K562 (cell line): ENCODE measurements around the gene RAMAC. TPM values are rescaled to one million over a fixed set of nuclear protein-coding genes. Genes with fewer than 3 reads are reported as not detected.

Experiments
- ATF4 ChIP-seq: fragments of 450-650 bp; formaldehyde crosslinking; IDR thresholded peaks from 2 replicates; pipeline ENCODE4 v1.4.0; 2022; ENCODE audit warnings: mild to moderate bottlenecking, moderate library complexity
- BCL6 ChIP-seq: fragments of 250-450 bp; sonication (Bioruptor Pico); IDR thresholded peaks from 2 replicates; pipeline ENCODE4 v1.4.0; 2020
- CHAMP1 ChIP-seq: fragments of 450-650 bp; IDR thresholded peaks from 2 replicates; pipeline ENCODE4 v1.6.1; 2016; ENCODE audit warnings: mild to moderate bottlenecking
- CSDE1 ChIP-seq, 2 experiments: fragments of 450-650 bp; IDR thresholded peaks; 2 replicates each; pipeline ENCODE4 v1.6.1; 2016; ENCODE audit warnings: mild to moderate bottlenecking in 1 of 2
- E2F6 ChIP-seq, 2 experiments: IDR thresholded peaks; 2 replicates each; pipeline ENCODE4 v1.6.1; 2011; ENCODE audit warnings: borderline replicate concordance in 1 of 2, control low read depth in 1 of 2, low read depth in 1 of 2, low read length in 1 of 2, mild to moderate bottlenecking in 1 of 2, mixed read lengths in 1 of 2, moderate library complexity in 1 of 2; ENCODE audit not compliant: insufficient read depth in 1 of 2, insufficient read length in 1 of 2, poor library complexity in 1 of 2, severe bottlenecking in 1 of 2; ENCODE audit errors: extremely low read depth in 1 of 2
- ELF1 ChIP-seq: fragments of 200-800 bp; sonication (Bioruptor generic); IDR thresholded peaks from 2 replicates; pipeline ENCODE4 v1.6.1; 2016; ENCODE audit warnings: missing genetic modification characterization, missing compliant biosample characterization
- GATA2 ChIP-seq: sonication (generic); formaldehyde crosslinking; IDR thresholded peaks from 2 replicates; pipeline ENCODE4 v1.4.0; 2020; ENCODE audit warnings: mild to moderate bottlenecking, missing genetic modification reagents
- HNRNPLL ChIP-seq: fragments of 200-400 bp; formaldehyde crosslinking; IDR thresholded peaks from 2 replicates; pipeline ENCODE4 v1.6.1; 2017; ENCODE audit warnings: low read length, low read depth, mild to moderate bottlenecking; ENCODE audit not compliant: poor library complexity, severe bottlenecking
- KAT7 ChIP-seq: sonication (generic); formaldehyde crosslinking; IDR thresholded peaks from 2 replicates; pipeline ENCODE4 v1.8.0; 2022; ENCODE audit warnings: missing genetic modification reagents, mild to moderate bottlenecking, borderline replicate concordance
- KLF6 ChIP-seq: fragments of 250-450 bp; sonication (Bioruptor Pico); IDR thresholded peaks from 2 replicates; pipeline ENCODE4 v1.4.0; 2020; ENCODE audit warnings: mild to moderate bottlenecking, moderate library complexity, borderline replicate concordance
- MCM5 ChIP-seq: fragments of 450-650 bp; IDR thresholded peaks from 2 replicates; pipeline ENCODE4 v1.6.1; 2016; ENCODE audit warnings: low read depth
- MXI1 ChIP-seq: IDR thresholded peaks from 2 replicates; pipeline ENCODE4 v1.6.1; 2011; ENCODE audit warnings: low read depth, mild to moderate bottlenecking, improper control_type of control experiment, low read length
- NR4A1 ChIP-seq, 2 experiments: fragments of 250-450 bp in 1 of 2; fragments of 450-650 bp in 1 of 2; sonication (Bioruptor Pico) in 1 of 2; IDR thresholded peaks; 2 replicates each; pipeline versions ENCODE4 v1.4.0 to v1.6.1; 2016 to 2020; ENCODE audit warnings: mild to moderate bottlenecking in 2 of 2, missing compliant biosample characterization in 1 of 2, missing genetic modification characterization in 1 of 2, moderate library complexity in 1 of 2
- POLR2AphosphoS5 ChIP-seq: IDR thresholded peaks from 2 replicates; pipeline ENCODE4 v1.6.1; 2011; ENCODE audit warnings: mild to moderate bottlenecking, low read depth, low read length, moderate library complexity; ENCODE audit not compliant: control insufficient read depth, insufficient read depth
- POLR2B ChIP-seq: fragments of 450-650 bp; IDR thresholded peaks from 2 replicates; pipeline ENCODE4 v1.6.1; 2018; ENCODE audit warnings: low read depth; ENCODE audit not compliant: partially characterized antibody
- POLR2G ChIP-seq: fragments of 200-400 bp; formaldehyde crosslinking; IDR thresholded peaks from 2 replicates; pipeline ENCODE4 v1.6.1; 2017; ENCODE audit warnings: low read depth, mild to moderate bottlenecking, antibody characterized with exemption, low read length, moderate library complexity
- PTTG1 ChIP-seq: fragments of 450-650 bp; IDR thresholded peaks from 2 replicates; pipeline ENCODE4 v1.6.1; 2016; ENCODE audit warnings: low read depth, mild to moderate bottlenecking, missing genetic modification characterization, missing compliant biosample characterization
- RB1 ChIP-seq: fragments of 450-650 bp; IDR thresholded peaks from 2 replicates; pipeline ENCODE4 v1.6.1; 2017; ENCODE audit warnings: low read depth, mild to moderate bottlenecking
- ZFX ChIP-seq: sonication (generic); formaldehyde crosslinking; IDR thresholded peaks from 2 replicates; pipeline ENCODE4 v1.8.0; 2022; ENCODE audit warnings: mild to moderate bottlenecking, missing genetic modification reagents, moderate library complexity
- ZNF561 ChIP-seq: fragments of 450-650 bp; formaldehyde crosslinking; conservative IDR thresholded peaks from 2 replicates; pipeline ENCODE4 v1.4.0; 2020; ENCODE audit warnings: mild to moderate bottlenecking, moderate library complexity
- ZNF583 ChIP-seq: fragments of 250-450 bp; sonication (Bioruptor Pico); IDR thresholded peaks from 2 replicates; pipeline ENCODE4 v1.4.0; 2020
- ZNF717 ChIP-seq: fragments of 250-450 bp; sonication (Bioruptor Pico); IDR thresholded peaks from 2 replicates; pipeline ENCODE4 v1.5.0; 2021
- polyA plus RNA-seq, 8 experiments: library from polyadenylated mRNA; depleted of rRNA in 4 of 8; stranded (reverse) in 5 of 8; unstranded in 3 of 8; fragments of >200 nt; fragmentation: Nextera tagmentation in 2 of 8; fragmentation: Illumina TruSeq in 1 of 8; extraction: Ambion mirVana in 2 of 8; extraction: Trizol in 1 of 8; gene quantifications; 2 replicates each; pipeline versions ENCODE4 v1.2.1 to v1.2.3, GENCODE V29; 2011 to 2014; ENCODE audit warnings: inconsistent platforms in 1 of 8, missing spikeins in 1 of 8
- total RNA-seq, 7 experiments: library from RNA; depleted of rRNA in 6 of 7; stranded (reverse); fragments of >200 nt in 6 of 7; fragmentation: Illumina TruSeq in 2 of 7; extraction: Trizol in 2 of 7; gene quantifications; 2 replicates each; pipeline versions ENCODE4 v1.2.1 to v1.2.3, GENCODE V29; 2011 to 2021; ENCODE audit warnings: low replicate concordance in 1 of 7
- TF ChIP-seq, protein P1 (sequence below): sonication (generic); formaldehyde crosslinking; IDR thresholded peaks from 2 replicates; pipeline ENCODE4 v1.8.0; 2022; ENCODE audit warnings: mild to moderate bottlenecking, missing genetic modification reagents

Gene RAMAC
- total and polyA plus RNA-seq, 9 of the 15 experiments (the other 6 are each of a cell fraction or from before 2014, with no cell fraction given), result 26.9 to 108 (median 38.4) TPM

GRCh38 chr15:83011271-83012075, 25.5 kb downstream of the RAMAC start, which contains the start of gene C15orf40 (continued):
- TF ChIP-seq ATF4 (CRISPR knock-in tag) (no peak), MCM5 (no peak), RB1 (peak; percentile 86), POLR2B (peak; percentile 72), ZNF583 (CRISPR knock-in tag) (no peak), BCL6 (no peak), KAT7 (peak; percentile 99), NR4A1 (CRISPR knock-in tag; IDR thresholded peaks at IDR 0.05) (no peak), NR4A1 (tag; IDR thresholded peaks at IDR 0.05) (peak; percentile 63; the same call in 1 of the 2 replicates), HNRNPLL (peak; percentile 86), E2F6 (IDR thresholded peaks at IDR 0.05; ENCODE audit: borderline replicate concordance in 1 of 2, extremely low read depth in 1 of 2, insufficient read depth in 1 of 2, insufficient read length in 1 of 2, low read depth in 1 of 2, low read length in 1 of 2, poor library complexity in 1 of 2, severe bottlenecking in 1 of 2) (peak; percentile 84 to 88), KLF6 (0 out of 2 replicates have a peak, but pooled peaks have one; percentile 26), ZFX (CRISPR knock-in tag) (peak; percentile 83), ZNF561 (CRISPR knock-in tag) (no peak), CHAMP1 (peak; percentile 81; the same call in 1 of the 2 replicates), POLR2G (peak; percentile 95), POLR2AphosphoS5 (peak; percentile 59; the same call in 1 of the 2 replicates), MXI1 (peak; percentile 51; the same call in 1 of the 2 replicates), ELF1 (peak; percentile 88), PTTG1 (tag) (no peak), GATA2 (CRISPR knock-in tag) (no peak), ZNF717 (no peak), CSDE1 (IDR thresholded peaks at IDR 0.05) (peak in 1 of 2 experiments; percentile 12; a peak in 1 of 4 replicates)
- TF ChIP-seq, protein P1, sequence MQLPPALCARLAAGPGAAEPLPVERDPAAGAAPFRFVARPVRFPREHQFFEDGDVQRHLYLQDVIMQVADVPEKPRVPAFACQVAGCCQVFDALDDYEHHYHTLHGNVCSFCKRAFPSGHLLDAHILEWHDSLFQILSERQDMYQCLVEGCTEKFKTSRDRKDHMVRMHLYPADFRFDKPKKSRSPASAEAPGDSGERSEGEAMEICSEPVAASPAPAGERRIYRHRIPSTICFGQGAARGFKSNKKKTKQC (CRISPR knock-in tag), result peak; percentile 73; the same call in 1 of the 2 replicates
